Measurements from ENCODE around the gene EIF1. TPM values are rescaled to one million over a fixed set of nuclear protein-coding genes. Genes with fewer than 3 reads are reported as not detected.

Gene EIF1
- total RNA-seq, 1 donor from 2014 or later, result 725 TPM

DNA sequence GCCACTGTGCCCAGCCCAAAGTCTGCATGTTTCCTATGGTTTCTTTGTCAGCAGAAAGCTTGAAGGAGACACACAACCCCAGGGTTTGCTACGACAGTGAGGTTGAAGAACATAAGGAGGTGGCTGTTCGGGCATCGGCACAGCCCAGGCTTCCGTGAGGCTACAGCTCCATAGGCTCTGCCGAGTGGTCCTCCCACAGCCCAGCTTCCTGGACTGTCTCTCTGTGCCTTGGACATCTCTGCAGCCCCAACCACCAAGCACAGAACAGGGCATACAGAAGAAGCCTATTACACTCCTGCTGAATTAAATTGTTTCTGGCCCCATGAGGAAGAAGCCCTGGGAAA lies 49.0 kb downstream of the EIF1 start:
- peak; percentile 1 for ATAC-seq

DNA sequence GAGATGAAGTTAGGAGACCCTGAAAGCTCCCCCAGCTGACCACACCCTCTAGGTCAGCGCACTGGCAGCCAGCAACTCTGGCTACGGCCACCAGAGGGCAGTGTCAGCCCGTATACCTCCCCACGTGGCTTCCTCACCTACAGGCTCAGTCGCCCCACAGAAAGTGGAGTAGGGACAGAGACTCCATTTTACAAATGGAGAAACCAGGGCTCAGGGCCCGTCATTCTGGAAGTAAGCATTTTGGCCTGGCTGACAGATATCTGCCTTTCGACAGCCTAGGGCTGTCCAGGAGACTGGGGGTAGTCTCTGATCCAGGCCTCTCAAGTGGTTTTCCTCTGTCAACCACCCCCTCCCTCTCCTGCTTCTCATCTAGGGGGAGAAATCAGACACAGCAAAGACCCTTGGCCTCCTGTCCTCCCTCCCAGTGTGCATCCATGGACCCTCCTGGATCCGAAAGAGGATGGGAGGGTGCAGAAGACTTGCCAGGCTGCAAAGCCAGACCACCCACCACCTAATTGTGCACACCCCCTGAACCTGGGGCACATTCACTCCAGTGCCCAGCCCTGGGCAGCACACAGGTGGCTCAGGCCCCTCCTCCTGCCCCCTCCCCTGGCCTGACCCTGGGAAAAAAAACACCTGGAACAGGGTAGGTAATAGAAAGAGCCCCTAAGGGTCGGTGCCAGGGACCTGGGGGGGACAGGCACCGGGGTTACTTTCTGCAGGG lies 49.6 kb downstream of the EIF1 start:
- ATAC-seq, result peak; percentile 73

DNA sequence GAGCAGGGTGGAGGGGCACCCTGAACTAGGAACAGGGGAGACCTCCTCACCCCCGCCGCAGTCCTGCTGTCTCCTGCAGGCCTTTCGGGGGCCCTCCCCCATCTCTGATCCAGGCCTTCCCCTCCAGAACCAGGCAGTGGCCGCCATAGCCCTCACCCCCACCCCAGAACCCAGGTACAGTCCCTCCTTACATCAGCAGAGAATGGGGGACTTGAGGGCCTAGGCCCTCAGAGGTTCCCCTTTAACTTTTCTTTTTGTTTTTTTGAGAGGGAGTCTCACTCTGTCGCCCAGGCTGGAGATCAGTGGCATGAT lies 50.1 kb downstream of the EIF1 start:
- no peak for ATAC-seq

DNA sequence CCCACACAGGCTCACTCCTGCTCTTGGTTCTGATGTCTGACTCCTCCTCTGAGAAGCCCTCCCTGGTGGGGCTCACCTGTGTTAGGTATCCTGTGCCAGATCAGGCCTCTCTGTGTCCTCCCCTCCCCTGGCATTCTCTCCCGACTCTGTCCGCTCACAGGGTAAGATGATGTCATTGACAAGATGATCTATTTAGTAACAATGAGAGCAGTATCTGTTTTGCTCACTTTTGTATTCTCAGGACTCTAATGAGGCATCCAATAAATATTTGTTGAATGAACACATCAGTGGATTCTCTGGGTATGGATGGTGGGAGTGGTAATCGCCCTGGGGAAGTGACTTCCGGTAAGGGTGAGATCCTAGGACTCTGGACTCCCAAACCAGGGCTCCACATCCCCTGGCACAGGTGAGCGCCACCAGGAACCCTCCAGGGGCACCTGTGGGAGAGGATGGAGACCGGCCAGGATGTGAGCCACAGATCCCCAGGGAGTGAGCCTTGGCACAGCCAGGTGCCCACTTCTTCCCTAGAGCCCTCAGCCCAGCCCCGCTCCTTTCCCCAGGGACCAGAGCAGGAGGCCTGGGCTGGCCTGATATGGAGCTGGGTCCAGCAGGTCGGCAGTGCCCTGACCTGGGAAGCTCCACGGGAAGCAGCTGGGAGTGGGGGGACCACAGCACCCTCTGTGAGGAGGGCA lies 51.1 kb downstream of the EIF1 start:
- peak; percentile 2 for ATAC-seq

DNA sequence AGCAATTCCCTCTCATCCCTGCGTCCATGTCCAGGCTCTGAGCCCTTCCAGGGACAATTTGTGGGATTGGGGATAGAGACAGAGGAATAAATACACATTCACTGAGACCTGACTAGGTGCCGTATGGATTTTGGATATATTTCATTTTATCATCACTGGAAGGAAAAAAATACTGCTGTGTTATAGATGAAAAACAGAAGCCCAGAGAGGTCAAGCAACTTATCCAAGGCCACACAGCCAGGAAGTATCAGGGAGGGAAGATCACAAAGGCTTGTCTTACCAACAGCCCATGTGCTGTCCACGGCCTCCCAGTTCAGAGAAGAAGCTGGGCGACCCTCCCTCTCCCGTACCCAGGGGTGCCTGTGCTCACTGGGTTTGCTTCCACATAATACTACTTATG lies 51.8 kb downstream of the EIF1 start:
- no peak for ATAC-seq

DNA sequence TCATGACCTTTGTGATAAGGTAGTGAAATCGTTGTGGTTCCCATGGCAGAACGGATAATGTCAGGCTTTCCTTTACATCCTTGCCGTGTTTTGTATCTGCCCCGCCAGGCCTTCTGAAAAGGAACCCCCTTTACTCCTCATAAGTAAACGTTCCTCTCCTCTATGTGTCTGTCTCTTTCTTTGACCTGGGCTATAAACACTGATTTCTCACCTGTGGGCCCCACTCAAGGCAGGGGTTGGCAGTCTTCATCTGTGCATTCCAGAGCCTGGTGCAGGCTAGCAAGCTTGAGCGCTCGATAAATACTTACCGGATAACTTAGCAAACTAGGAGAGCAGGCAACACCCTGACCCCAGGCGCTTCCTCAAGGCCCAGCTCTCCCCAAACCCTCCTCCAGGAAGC lies 53.0 kb downstream of the EIF1 start:
- peak; percentile 3 for ATAC-seq

Other genes starting within 250 kb of the EIF1 start
- not detected for gene KRT38, start 247.9 kb upstream of the EIF1 start, total RNA-seq
- 0.80 TPM for gene KRT32, start 221.5 kb upstream of the EIF1 start, total RNA-seq
- not detected for gene KRT35, start 207.7 kb upstream of the EIF1 start, total RNA-seq
- not detected for gene KRT36, start 199.0 kb upstream of the EIF1 start, total RNA-seq
- gene KRT13, start 183.3 kb upstream of the EIF1 start, total RNA-seq, result 44,686 TPM
- gene KRT15, start 170.0 kb upstream of the EIF1 start, total RNA-seq, result 2,810 TPM
- 366 TPM for gene KRT19, start 160.6 kb upstream of the EIF1 start, total RNA-seq
- gene KRT9, start 116.8 kb upstream of the EIF1 start, total RNA-seq, result 0.16 TPM
- gene KRT14, start 102.0 kb upstream of the EIF1 start, total RNA-seq, result 5,105 TPM
- 2,310 TPM for gene KRT16, start 76.1 kb upstream of the EIF1 start, total RNA-seq
- gene KRT17, start 64.3 kb upstream of the EIF1 start, total RNA-seq, result 380 TPM
- not detected for gene GAST, start 23.4 kb downstream of the EIF1 start, total RNA-seq
- 1.4 TPM for gene HAP1, start 45.8 kb downstream of the EIF1 start, total RNA-seq
- gene JUP, start 97.8 kb downstream of the EIF1 start, total RNA-seq, result 1,050 TPM
- gene P3H4, start 123.1 kb downstream of the EIF1 start, total RNA-seq, result 1.9 TPM
- 3.1 TPM for gene FKBP10, start 124.1 kb downstream of the EIF1 start, total RNA-seq
- 22.8 TPM for gene NT5C3B, start 147.3 kb downstream of the EIF1 start, total RNA-seq
- gene KLHL10, start 148.9 kb downstream of the EIF1 start, total RNA-seq, result 0.32 TPM
- gene KLHL11, start 176.5 kb downstream of the EIF1 start, total RNA-seq, result 6.8 TPM
- 161 TPM for gene ACLY, start 230.1 kb downstream of the EIF1 start, total RNA-seq
- not detected for gene ODAD4, start 241.7 kb downstream of the EIF1 start, total RNA-seq